ENCODE data around the gene LRRC7. TPM values are rescaled to one million over a fixed set of nuclear protein-coding genes. Genes with fewer than 3 reads are reported as not detected.

The LRRC7 gene
- total RNA-seq, 4 donors from 2014 or later = 0.11 to 0.88 (median 0.36) TPM

GRCh38 chr1:69834336-69834735 lies 266.6 kb downstream of the LRRC7 start:
- H3K4me3 ChIP-seq (ENCODE audit: low read depth, poor library complexity, severe bottlenecking) = no peak overlapping the region
- 66 to 68% methylated on average over 2 of the region's 2 CpGs for WGBS, 2 donors
- DNase-seq (ENCODE audit: low spot score in 2 of 2) = no peak
- intact Hi-C loops (cut with DNase I; ENCODE audit: low total_unique reads) = no loop called here
- TF ChIP-seq POLR2A (IDR thresholded peaks at IDR 0.05) = no peak
- no peak for TF ChIP-seq CTCF (IDR thresholded peaks at IDR 0.05)

GRCh38 chr1:69835955-69836354 lies 268.2 kb downstream of the LRRC7 start:
- no peak for DNase-seq (ENCODE audit: low spot score in 2 of 2)
- no peak overlapping the region for H3K4me3 ChIP-seq (ENCODE audit: low read depth, poor library complexity, severe bottlenecking)
- intact Hi-C loops (cut with DNase I; ENCODE audit: low total_unique reads) = no loop called here
- no peak for TF ChIP-seq CTCF (IDR thresholded peaks at IDR 0.05)
- TF ChIP-seq POLR2A (IDR thresholded peaks at IDR 0.05) = no peak
- WGBS, 2 donors = 83 to 85% methylated on average over 2 of the region's 2 CpGs

GRCh38 chr1:69836971-69837636 lies 269.4 kb downstream of the LRRC7 start:
- 83 to 89% methylated on average over 1 of the region's 1 CpG for WGBS, 2 donors
- no peak for DNase-seq (ENCODE audit: low spot score in 2 of 2)
- H3K4me3 ChIP-seq (ENCODE audit: low read depth, poor library complexity, severe bottlenecking) = no peak overlapping the region
- intact Hi-C loops (cut with DNase I; ENCODE audit: low total_unique reads) = no loop called here
- TF ChIP-seq CTCF (IDR thresholded peaks at IDR 0.05) (no peak), POLR2A (IDR thresholded peaks at IDR 0.05) (no peak)

DNA sequence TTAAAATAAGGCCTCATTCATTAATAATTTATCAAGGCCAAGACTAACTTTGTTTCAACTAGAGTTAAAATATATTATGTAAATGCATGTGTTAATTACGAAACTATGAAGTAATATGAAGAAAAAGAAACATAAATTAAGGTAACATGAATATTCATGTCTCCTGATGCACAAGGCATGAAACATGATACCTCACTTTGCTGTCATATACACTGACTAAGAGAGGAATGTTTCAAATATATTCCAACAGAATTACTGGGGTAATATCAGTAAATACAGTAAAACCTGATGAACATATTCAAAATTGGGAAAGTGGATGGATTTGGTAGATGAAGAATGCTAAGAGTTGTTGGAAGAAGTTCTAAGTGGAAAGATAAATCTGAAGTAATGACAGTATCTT lies 274.6 kb downstream of the LRRC7 start:
- no peak overlapping the region for H3K4me3 ChIP-seq (ENCODE audit: low read depth, poor library complexity, severe bottlenecking)
- intact Hi-C loops (cut with DNase I; ENCODE audit: low total_unique reads) = no loop called here
- no peak for DNase-seq (ENCODE audit: low spot score in 2 of 2)
- TF ChIP-seq POLR2A (IDR thresholded peaks at IDR 0.05) = no peak
- no peak for TF ChIP-seq CTCF (IDR thresholded peaks at IDR 0.05)
- WGBS, 2 donors = 64 to 73% methylated on average over 1 of the region's 1 CpG

DNA sequence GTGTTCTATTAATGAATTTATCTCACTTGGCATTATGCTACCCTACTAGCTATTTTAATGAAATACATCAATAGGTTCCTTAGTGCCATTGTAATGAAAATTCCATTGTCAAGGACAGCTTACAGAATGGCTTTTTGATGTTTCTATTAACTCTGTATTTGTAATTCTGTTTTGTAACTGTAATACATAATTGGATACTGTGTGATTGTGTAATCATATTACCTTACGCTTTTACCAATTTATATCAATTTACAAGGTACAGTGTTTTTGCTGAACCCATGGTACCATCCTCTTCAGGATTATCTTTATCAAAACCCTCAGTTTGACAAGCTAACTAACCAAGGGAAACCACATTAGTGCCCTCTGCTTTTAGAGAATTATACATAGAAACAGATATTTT lies 277.9 kb downstream of the LRRC7 start:
- intact Hi-C loops (cut with DNase I; ENCODE audit: low total_unique reads) = no loop called here
- no peak for DNase-seq (ENCODE audit: low spot score in 2 of 2)
- no peak overlapping the region for H3K4me3 ChIP-seq (ENCODE audit: low read depth, poor library complexity, severe bottlenecking)
- TF ChIP-seq POLR2A (IDR thresholded peaks at IDR 0.05) (no peak), CTCF (IDR thresholded peaks at IDR 0.05) (no peak)
- 97 to 98% methylated on average over 1 of the region's 1 CpG for WGBS, 2 donors

- 80 to 83% methylated on average over 3 of the region's 3 CpGs for WGBS, 2 donors
- H3K4me3 ChIP-seq (ENCODE audit: low read depth, poor library complexity, severe bottlenecking) = no peak overlapping the region
- intact Hi-C loops (cut with DNase I; ENCODE audit: low total_unique reads) = no loop called here
- DNase-seq (ENCODE audit: low spot score in 2 of 2) = no peak
- no peak for TF ChIP-seq POLR2A (IDR thresholded peaks at IDR 0.05)
- no peak for TF ChIP-seq CTCF (IDR thresholded peaks at IDR 0.05)
These were observed 278.5 kb downstream of the LRRC7 start for GRCh38 chr1:69846267-69846666.
